Astrocyte of the hippocampus (primary cell): Measurements from ENCODE around the gene RFC1.
"Not testable (repeated sequence)": the region's sequence is repeated elsewhere in the genome, so short reads cannot be mapped to it uniquely, and the experiment has no call there.

Experiments
- DNase-seq: peaks from one replicate; pipeline ENCODE4 v3.0.0; 2011; ENCODE audit warnings: low read depth, low spot score

RFC1 gene, protein sequence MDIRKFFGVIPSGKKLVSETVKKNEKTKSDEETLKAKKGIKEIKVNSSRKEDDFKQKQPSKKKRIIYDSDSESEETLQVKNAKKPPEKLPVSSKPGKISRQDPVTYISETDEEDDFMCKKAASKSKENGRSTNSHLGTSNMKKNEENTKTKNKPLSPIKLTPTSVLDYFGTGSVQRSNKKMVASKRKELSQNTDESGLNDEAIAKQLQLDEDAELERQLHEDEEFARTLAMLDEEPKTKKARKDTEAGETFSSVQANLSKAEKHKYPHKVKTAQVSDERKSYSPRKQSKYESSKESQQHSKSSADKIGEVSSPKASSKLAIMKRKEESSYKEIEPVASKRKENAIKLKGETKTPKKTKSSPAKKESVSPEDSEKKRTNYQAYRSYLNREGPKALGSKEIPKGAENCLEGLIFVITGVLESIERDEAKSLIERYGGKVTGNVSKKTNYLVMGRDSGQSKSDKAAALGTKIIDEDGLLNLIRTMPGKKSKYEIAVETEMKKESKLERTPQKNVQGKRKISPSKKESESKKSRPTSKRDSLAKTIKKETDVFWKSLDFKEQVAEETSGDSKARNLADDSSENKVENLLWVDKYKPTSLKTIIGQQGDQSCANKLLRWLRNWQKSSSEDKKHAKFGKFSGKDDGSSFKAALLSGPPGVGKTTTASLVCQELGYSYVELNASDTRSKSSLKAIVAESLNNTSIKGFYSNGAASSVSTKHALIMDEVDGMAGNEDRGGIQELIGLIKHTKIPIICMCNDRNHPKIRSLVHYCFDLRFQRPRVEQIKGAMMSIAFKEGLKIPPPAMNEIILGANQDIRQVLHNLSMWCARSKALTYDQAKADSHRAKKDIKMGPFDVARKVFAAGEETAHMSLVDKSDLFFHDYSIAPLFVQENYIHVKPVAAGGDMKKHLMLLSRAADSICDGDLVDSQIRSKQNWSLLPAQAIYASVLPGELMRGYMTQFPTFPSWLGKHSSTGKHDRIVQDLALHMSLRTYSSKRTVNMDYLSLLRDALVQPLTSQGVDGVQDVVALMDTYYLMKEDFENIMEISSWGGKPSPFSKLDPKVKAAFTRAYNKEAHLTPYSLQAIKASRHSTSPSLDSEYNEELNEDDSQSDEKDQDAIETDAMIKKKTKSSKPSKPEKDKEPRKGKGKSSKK

GRCh38 chr4:39365830-39366771 lies at the start of gene RFC1:
TSS of gene RFC1 (minus strand) at chr4:39366362. CDS start at chr4:39366241, 121 bp downstream.
- DNase-seq = peak; percentile 97

- DNase-seq = no peak
Measured at GRCh38 chr4:39415678-39416283, 49.6 kb upstream of the RFC1 start.

- not testable (repeated sequence) for DNase-seq
Measured at GRCh38 chr4:39411561-39411960, 45.4 kb upstream of the RFC1 start.

GRCh38 chr4:39410415-39410814 lies 44.3 kb upstream of the RFC1 start:
- no peak for DNase-seq

- no peak for DNase-seq
Measured at GRCh38 chr4:39407584-39407885, 41.4 kb upstream of the RFC1 start.

DNA sequence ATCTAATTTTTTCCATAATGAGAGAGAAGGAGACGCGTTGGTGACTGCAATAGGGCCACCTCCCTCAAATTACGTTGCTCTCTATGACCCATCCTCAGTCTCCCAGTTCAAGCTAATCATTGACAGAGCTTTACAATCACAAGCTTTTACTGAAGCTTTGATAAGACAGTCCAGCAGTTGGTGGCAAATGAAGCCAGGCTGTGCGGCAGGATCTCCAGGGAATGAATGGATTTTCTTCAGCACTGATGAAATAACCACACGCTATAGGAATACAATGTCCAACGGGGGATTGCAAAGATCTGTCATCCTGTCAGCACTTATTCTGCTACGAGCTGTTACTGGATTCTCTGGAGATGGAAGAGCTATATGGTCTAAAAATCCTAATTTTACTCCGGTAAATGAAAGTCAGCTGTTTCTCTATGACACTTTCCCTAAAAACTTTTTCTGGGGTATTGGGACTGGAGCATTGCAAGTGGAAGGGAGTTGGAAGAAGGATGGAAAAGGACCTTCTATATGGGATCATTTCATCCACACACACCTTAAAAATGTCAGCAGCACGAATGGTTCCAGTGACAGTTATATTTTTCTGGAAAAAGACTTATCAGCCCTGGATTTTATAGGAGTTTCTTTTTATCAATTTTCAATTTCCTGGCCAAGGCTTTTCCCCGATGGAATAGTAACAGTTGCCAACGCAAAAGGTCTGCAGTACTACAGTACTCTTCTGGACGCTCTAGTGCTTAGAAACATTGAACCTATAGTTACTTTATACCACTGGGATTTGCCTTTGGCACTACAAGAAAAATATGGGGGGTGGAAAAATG lies 40.8 kb upstream of the RFC1 start, which contains the start of gene KLB:
KLB (plus strand) TSS at position 168 of the 821 bp plus-strand sequence; CDS start at position 188, 20 bp downstream.
- DNase-seq = no peak

DNA sequence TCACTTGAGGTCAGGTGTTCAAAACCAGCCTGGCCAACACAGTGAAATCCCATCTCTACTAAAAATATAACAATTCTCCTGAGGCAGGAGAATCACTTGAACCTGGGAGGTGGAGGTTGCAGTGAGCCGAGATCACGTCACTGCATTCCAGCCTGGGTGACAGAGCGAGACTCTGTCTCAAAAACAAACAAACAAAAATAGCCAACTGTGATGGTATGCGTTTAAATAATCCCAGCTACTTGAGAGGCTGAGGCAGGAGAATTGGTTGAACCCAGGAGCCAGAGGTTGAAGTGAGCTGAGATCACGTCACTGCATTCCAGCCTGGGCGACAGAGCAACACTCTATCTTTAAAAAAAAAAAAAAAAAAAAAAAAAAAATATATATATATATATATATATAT lies 35.5 kb upstream of the RFC1 start:
- DNase-seq = peak; percentile 6

DNA sequence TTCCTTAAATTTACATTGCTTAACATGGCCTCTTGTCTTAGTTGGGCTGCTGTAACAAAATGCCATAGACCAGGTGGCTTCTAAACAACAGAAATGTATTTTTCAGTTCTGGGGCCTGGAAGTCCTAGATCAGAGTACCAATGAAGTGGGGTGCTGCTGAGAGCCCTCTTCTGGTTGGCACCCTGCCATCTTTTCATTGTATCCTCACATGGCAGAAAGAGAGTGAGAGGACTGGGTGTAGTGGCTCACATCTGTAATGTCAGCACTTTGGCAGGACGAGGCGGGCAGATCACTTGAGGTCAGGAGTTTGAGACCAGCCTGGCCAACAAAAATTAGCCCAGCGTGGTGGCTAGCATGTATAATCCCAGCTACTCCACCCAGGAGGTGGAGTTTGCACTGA lies 28.5 kb upstream of the RFC1 start:
- DNase-seq = no peak

GRCh38 chr4:39390603-39391002 lies 24.4 kb upstream of the RFC1 start:
- DNase-seq = no peak

- DNase-seq = no peak
Measured at GRCh38 chr4:39384563-39384962, 18.4 kb upstream of the RFC1 start.

- no peak for DNase-seq
Measured at GRCh38 chr4:39383690-39384089, 17.5 kb upstream of the RFC1 start.

DNA sequence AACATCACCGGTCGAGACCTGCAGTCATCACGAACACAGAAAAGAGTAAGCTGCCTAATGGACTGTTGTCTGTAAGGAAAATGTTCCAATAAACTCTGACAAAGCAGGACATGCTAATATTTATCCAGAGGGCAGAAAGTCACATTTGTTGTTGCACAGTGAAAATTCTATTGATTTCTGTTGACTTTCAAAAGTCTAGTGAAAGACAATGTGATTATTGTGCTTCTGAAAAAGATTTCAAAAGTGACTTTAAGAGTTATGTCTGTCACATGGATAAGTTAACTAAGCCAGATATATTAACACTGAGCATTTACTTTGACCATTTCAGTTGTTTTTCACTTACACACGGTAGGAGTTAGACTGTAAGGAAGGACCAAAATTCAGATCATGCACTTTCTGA lies 9.3 kb upstream of the RFC1 start:
- no peak for DNase-seq

- not testable (repeated sequence) for DNase-seq
Measured at GRCh38 chr4:39371209-39371608, 5.0 kb upstream of the RFC1 start.

- DNase-seq = no peak
Measured at GRCh38 chr4:39369301-39369700, 3.1 kb upstream of the RFC1 start.

DNA sequence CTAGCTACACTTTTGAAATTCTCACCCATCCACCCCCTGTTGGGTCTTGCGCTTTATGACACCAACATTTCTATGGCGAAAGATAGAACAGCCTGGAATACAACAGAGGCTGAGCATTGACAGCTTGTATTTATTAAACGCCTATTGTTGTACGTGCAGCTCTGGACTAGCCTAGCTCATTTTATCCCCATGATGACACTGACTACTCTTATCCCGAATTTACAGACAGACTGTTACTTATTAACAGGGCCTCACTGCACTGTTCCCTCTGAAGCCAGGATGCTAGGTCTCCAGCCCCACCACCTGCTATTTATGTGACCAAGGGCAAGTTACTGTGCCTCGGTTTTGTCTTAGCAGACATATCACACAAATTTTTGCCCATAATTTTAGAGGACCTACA lies 1.0 kb upstream of the RFC1 start:
- no peak for DNase-seq

DNA sequence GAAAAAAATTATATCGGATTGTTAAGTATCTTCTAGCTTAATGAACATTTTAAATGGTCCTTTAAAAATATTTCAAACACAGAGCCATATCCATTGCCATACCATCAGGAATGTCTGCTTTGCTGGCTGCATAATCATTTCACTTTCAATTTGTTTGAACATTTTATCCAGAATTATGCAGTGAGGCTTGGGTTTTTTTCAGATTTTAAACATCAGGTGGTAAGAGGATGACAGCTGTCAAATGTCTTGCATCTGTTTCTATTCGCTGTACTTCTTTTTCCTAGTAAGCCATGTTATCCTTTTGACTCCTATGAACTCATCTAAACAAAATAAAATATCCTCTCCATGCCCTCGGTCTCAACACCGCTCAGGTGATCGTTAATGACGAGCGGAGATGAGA lies 802 bp downstream of the RFC1 start:
- DNase-seq = no peak

DNA sequence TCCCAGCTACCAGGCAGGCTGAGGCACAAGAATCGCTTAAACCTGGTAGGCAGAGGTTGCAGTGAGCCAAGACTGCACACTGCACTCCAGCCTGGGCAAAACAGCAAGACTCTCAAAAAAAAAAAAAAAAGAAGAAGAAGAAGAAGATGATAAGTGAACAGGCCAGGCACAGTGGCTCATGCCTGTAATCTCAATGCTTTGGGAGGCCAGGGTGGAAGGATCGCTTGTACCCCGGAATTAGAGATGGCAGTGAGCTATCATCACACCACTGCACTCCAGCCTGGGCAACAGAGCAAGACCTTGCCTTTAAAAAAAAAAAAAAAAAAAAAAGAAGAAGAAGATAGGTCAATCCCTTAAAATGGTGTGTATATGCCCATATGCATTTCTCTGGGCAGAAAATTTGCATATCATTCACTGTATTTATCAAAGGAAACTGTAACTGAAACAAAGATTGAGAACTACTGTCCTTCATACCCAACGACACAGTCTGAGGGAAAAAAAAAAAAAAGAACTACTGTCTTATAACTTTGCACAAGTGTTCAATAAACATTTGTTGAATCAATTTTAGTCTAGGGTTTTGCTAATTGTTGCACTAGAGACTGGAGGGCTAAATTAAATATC lies 2.3 kb downstream of the RFC1 start:
- no peak for DNase-seq

DNA sequence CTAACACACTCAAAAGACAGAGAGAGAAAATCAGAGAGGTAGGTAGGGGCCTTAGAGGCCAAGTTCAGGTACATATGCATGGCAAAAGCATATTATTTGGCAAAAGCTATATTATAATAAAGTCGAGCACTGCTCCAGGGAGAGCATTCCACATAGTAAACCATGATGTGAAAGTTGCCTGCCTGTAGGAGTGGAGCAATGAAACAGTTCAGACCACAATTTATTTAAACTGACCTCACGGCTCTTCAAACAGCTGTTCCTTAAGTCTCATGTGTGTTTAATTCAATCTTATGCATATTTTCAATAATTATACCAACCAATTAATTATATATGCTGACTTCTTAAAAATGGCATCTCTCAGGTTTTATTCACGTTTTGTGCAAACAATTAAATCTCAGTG lies 3.3 kb downstream of the RFC1 start:
- DNase-seq = no peak

- DNase-seq = not testable (repeated sequence)
Measured at GRCh38 chr4:39360611-39361010, 5.6 kb downstream of the RFC1 start.
